Motor neuron (in vitro differentiated cells): ENCODE results near the gene KLHDC4. TPM values are rescaled to one million over a fixed set of nuclear protein-coding genes. Genes with fewer than 3 reads are reported as not detected.
"Not testable (repeated sequence)": the region's sequence is repeated elsewhere in the genome, so short reads cannot be mapped to it uniquely, and the experiment has no call there.

Experiments
- ATAC-seq, 8 experiments: fragments of 200-7000 bp; cut with Tn5 transposase; replicated peaks in 6 of 8; 2 replicates each; pipeline ENCODE4 v1.8.0; 2021; ENCODE audit warnings: mild to moderate bottlenecking in 8 of 8, moderate library complexity in 8 of 8
- H3K27ac ChIP-seq, 2 donors: fragments of 250-450 bp; sonication (Bioruptor Pico); 2 replicates each; pipeline ENCODE4 v1.9.0; 2021; ENCODE audit warnings: antibody characterized with exemption in 2 of 2, mild to moderate bottlenecking in 2 of 2, moderate library complexity in 1 of 2
- H3K4me1 ChIP-seq, 2 donors: fragments of 250-450 bp; sonication (Bioruptor Pico); replicated peaks in 1 of 2; 2 replicates each; pipeline ENCODE4 v1.6.1; 2021; ENCODE audit warnings: antibody characterized with exemption in 2 of 2, mild to moderate bottlenecking in 2 of 2, moderate library complexity in 1 of 2
- H3K4me3 ChIP-seq, 5 donors: fragments of 250-450 bp; sonication (Bioruptor Pico); 2 replicates each; pipeline ENCODE4 v1.9.0; 2021; ENCODE audit warnings: antibody characterized with exemption in 5 of 5, mild to moderate bottlenecking in 5 of 5, moderate library complexity in 4 of 5
- WGBS, 10 experiments: fragments of 450-650 bp; shearing (Covaris generic); methylation state at CpG; one replicate each; pipeline ENCODE4 v1.0.0; 2022; 5-methylcytosine and 5-hydroxymethylcytosine counted together
- in situ Hi-C, 9 experiments: fragments of 400-800 bp; cut with MboI; loops; one replicate each; pipeline ENCODE4 v1.15.0; 2021; ENCODE audit warnings: low sequenced_read_pairs in 9 of 9, low pct_unique_long_range_greater_than_20kb in 2 of 9; ENCODE audit not compliant: unreplicated experiment in 9 of 9
- total RNA-seq, 8 experiments: library from RNA; unstranded; fragments of 300-600 nt; gene quantifications; 2 replicates each; pipeline versions ENCODE4 v1.2.3 to v1.2.4, GENCODE V29; 2022

Gene KLHDC4
- total RNA-seq = 10 to 100 TPM; 18.1 to 49.7 (median 22.4) TPM

GRCh38 chr16:87765776-87766484, at the start of gene KLHDC4:
KLHDC4 (minus strand) TSS chr16:87765986; CDS start chr16:87765890, 96 bp downstream.
- in situ Hi-C loops = loop anchor here in 3 of 9 experiments (25.0 kb wide), 1 partner anchor 179 kb away; no protein-coding TSS in a partner anchor
- Histone ChIP-seq H3K4me1 (peaks cover 6 to 7% of the 10 kb centered on the region in 2 donors), H3K4me3 (peak within 1 kb of the TSS; percentile 78 to 96 (median 82)), H3K27ac (peak within 1 kb of the TSS; percentile 77 to 81)
- 0 to 2% (median 0%) methylated on average over 3 to 26 of the region's 60 CpGs; no CpG with 5 or more reads in 4 of the 10 experiments for WGBS, 10 experiments
- ATAC-seq = peak; percentile 87 to 94 (median 92)

DNA sequence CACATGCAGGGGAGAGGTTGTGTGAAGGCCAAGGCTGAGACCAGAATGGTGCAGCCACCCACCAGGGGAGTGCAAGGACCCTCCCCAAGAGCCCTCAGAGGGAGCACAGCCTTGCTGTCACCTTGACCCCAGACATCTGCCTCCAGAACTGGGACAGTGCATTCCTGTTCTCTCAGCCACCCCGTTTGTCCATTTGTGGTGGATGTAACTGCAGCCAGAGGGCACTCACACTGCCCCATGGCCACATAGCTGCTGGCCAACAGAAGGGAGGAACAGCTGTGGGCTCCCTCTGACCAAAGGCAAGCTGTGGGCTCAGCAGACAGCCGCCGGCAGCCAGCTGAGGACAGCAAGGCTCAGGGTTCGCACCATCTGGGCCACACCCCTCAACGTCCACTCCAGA, 49.8 kb upstream of the KLHDC4 start:
- 29 to 89% (median 66%) methylated on average over 1 to 5 of the region's 5 CpGs; no CpG with 5 or more reads in 6 of the 10 experiments for WGBS, 10 experiments
- Histone ChIP-seq H3K4me3 (no peak overlapping the region), H3K27ac (no peak overlapping the region), H3K4me1 (peaks cover 16 to 19% of the 10 kb centered on the region in 2 donors)
- in situ Hi-C loops = no loop called here
- ATAC-seq = peak in 3 of 8 experiments; percentile 7 to 24 (median 10)

- H3K4me3 ChIP-seq = no peak overlapping the region
- in situ Hi-C loops = no loop called here
- ATAC-seq = peak in 5 of 8 experiments; percentile 46 to 81 (median 71)
- peak overlapping the region in 1 of 2 donors; percentile 53 for H3K27ac ChIP-seq
- 10 to 100% (median 60%) methylated on average over 1 to 5 of the region's 10 CpGs; no CpG with 5 or more reads in 4 of the 10 experiments for WGBS, 10 experiments
- peaks cover 14 to 15% of the 10 kb centered on the region in 2 donors for H3K4me1 ChIP-seq
Observed at GRCh38 chr16:87812200-87812656, 46.4 kb upstream of the KLHDC4 start.

- H3K4me3 ChIP-seq, in situ Hi-C loops, H3K27ac ChIP-seq, ATAC-seq: not testable (repeated sequence)
- peaks cover 21 to 22% of the 10 kb centered on the region in 2 donors for H3K4me1 ChIP-seq
- WGBS, 10 experiments = 20 to 100% methylated on average over 1 of the region's 1 CpG; no CpG with 5 or more reads in 8 of the 10 experiments
Observed at GRCh38 chr16:87811454-87811853, 45.7 kb upstream of the KLHDC4 start.

DNA sequence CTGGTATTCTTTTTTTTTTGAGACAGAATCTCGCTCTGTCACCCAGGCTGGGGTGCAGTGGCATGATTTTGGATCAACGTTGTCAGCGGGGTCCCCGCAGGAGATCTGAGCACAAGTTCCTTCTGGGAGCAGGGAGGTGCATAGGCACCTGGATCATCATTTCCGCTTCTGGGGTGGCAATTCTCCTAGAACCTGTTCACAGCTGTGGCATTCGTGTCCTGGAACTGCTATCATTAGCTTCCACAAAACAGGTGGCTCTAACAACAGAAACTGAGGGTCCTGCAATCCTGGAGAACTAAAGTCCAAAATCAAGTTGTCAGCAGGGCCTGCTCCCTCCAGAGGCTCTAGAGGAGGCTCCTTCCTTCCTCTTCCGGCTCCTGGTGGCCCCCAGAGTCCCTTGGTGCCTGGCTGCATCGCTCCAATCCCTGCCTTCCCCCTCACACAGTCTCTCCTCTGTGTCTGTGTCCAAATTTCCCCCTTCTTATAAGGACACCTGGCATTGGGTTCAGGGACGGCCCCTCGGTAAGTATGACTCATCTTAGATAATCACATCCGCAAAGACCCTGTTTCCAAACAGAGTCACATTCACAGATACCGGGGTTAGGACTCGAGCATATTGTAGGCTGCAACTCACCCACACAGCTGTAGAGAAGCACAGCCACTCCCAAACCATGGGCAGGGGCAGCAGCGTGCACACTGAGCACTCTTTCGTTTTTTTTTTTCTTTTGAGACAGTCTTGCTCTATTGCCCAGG, 43.5 kb upstream of the KLHDC4 start:
- peaks cover 33 to 34% of the 10 kb centered on the region in 2 donors for H3K4me1 ChIP-seq
- H3K27ac ChIP-seq = no peak overlapping the region
- no peak for ATAC-seq
- 0 to 93% (median 79%) methylated on average over 1 to 11 of the region's 15 CpGs; no CpG with 5 or more reads in 2 of the 10 experiments for WGBS, 10 experiments
- in situ Hi-C loops = no loop called here
- H3K4me3 ChIP-seq = no peak overlapping the region

- Histone ChIP-seq H3K27ac (peak overlapping the region in 1 of 2 donors; percentile 98), H3K4me1 (peaks cover 33 to 34% of the 10 kb centered on the region in 2 donors), H3K4me3 (no peak overlapping the region)
- in situ Hi-C loops = no loop called here
- WGBS, 10 experiments = 72 to 100% (median 90%) methylated on average over 2 to 5 of the region's 6 CpGs; no CpG with 5 or more reads in 4 of the 10 experiments
- no peak for ATAC-seq
Observed at GRCh38 chr16:87808108-87808507, 42.3 kb upstream of the KLHDC4 start.

DNA sequence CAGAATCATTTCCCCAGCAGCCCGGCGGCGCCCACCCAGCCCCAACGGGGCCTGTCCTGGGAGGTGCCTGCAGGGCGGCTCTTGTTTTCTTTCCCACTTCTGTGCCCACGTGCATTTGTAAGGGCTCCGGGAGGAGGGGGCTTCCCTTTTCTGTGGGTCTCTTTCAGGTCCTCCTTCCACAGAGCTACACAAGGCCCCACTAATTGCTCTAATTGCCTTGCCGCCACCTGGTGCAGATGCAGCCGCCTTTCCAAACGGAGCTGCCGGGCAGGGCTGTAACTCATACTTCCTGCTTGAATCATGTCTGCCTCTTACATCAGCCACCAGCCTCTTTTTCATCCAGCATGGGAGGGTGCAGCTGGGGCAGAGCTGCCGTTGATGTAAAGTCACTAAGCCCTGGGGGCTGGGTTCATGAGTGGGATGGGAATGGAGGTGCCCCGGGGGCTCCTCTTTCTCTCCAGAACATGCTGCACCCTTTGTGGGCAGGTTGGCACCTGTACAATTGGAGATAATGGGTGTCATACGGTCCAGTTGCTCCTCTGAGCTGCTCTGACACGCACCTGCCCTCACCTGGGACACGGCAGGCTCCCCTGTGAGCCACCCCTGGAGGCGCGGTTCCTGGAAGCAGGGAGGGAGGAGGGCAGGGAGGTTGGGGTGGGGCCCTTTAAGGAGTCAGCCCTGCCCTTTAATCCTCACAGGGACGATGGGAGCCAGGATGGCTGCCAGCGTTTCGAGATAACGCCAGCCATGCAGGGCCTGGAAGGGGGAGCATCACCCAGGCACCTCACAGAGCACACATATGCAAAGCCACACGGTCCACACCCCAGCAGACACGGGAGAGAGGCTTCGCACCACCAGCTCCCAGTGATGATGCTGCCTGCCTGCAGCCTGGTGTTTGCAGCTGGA, 41.1 kb upstream of the KLHDC4 start:
- ATAC-seq = peak; percentile 90 to 95 (median 92)
- in situ Hi-C loops = no loop called here
- peak overlapping the region in 1 of 5 donors; percentile 5 for H3K4me3 ChIP-seq
- H3K4me1 ChIP-seq = peaks cover 26 to 30% of the 10 kb centered on the region in 2 donors
- WGBS, 10 experiments = 0 to 60% (median 14%) methylated on average over 1 to 10 of the region's 25 CpGs; no CpG with 5 or more reads in 2 of the 10 experiments
- H3K27ac ChIP-seq = peak overlapping the region; percentile 98

DNA sequence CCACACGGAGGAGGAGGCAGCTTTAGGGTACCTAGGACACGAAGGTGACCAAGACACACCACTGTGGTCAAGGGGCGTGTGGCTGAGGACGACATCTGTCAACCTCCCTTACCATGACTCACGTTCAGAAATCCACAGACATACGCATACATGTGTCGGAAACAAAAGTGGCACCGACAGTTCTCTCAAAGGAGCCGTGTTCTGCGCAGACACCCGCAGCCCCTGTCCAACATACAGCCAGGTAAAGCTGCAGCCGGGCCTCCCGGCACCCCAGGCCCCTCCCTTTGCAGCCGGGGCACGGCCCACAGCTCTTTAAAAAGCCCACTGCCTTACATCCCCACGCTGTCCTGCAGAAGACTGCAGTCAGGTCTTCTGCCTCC, 40.5 kb upstream of the KLHDC4 start:
- H3K27ac ChIP-seq = peak overlapping the region; percentile 98

DNA sequence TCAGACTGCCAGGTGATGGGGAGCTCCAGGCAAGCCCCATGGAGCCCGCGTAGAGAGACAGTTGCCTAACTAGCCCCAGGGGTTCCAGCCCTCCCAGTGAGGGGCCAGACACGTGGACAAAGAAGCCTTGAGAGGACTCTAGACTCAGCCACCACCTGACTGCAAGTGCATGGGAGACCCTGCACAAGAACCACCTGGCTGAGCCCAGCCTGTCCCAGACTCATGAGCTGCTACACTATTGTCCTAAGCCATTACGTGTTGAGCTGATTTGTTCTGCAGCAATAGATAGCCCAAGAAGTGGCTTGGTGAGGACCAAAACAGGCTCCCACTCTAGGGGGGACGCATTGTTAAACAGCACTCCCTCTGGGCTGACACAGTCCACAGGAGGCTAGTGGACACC, 37.6 kb upstream of the KLHDC4 start:
- Histone ChIP-seq H3K27ac (no peak overlapping the region), H3K4me1 (peaks cover 24 to 25% of the 10 kb centered on the region in 2 donors), H3K4me3 (no peak overlapping the region)
- in situ Hi-C loops = no loop called here
- no peak for ATAC-seq
- WGBS, 10 experiments = 71 to 83% methylated on average over 1 to 3 of the region's 5 CpGs; no CpG with 5 or more reads in 8 of the 10 experiments

More for the DNA sequence above, 40.5 kb upstream of the KLHDC4 start:
- in situ Hi-C loops = no loop called here
- ATAC-seq = peak; percentile 6 to 36 (median 20)
- Histone ChIP-seq H3K4me1 (peaks cover 24 to 25% of the 10 kb centered on the region in 2 donors), H3K4me3 (peak overlapping the region in 1 of 5 donors; percentile 5)
- 3 to 19% methylated on average over 4 to 8 of the region's 16 CpGs; no CpG with 5 or more reads in 8 of the 10 experiments for WGBS, 10 experiments

DNA sequence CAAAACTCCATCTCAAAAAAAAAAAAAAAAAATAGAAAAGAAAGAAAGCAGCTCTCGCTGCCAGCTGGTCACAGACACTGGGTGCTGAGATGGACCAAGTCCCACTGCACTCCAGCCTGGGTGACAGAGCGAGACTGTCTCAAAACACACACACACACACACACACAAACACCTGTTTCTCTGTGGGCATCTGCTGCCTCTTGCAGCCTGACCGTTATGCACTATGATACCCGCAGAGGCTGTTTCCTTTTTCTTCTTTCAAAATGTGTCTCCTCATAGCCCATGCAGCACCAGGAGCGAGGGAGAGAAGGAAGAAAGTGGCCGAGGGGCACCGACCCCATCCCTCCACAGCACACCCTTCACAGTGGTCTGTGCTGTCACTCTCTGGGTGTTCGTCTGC, 36.9 kb upstream of the KLHDC4 start:
- WGBS, 10 experiments = 33 to 100% (median 82%) methylated on average over 1 to 3 of the region's 8 CpGs; no CpG with 5 or more reads in 4 of the 10 experiments
- no peak overlapping the region for H3K27ac ChIP-seq
- ATAC-seq = no peak
- H3K4me3 ChIP-seq = no peak overlapping the region
- H3K4me1 ChIP-seq = peaks cover 24% of the 10 kb centered on the region in 2 donors
- in situ Hi-C loops = no loop called here

DNA sequence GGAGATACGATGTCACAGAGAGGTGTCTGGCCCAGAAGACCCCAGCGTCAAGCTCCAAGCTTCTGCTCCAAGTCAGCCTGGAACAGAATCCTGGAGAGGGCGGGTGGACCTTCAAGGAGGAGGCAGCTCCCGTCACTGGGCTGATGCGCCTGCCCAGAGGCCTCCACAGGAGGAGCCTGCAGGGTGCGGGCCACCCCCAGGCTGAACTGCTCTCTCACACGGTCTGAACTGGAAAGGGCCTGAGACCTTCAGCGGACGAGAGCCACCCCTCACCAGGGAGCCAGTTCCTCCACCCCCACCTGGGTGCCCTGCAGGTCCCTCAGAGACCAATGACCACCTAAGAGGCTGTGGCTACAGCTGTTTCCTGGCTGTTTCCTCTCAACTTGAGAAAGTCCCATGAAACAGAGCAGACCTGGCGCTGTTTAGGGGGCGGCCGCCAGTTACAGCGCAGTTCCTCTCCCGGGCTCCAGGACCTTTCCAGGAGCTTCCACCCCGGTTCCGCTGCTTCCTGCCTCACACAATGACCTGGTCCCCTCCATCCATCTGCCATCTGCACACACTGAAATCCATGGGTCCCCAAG, 36.0 kb upstream of the KLHDC4 start:
- in situ Hi-C loops = no loop called here
- Histone ChIP-seq H3K27ac (no peak overlapping the region), H3K4me1 (peaks cover 15% of the 10 kb centered on the region in 2 donors), H3K4me3 (no peak overlapping the region)
- 80 to 100% (median 89%) methylated on average over 2 to 7 of the region's 16 CpGs; no CpG with 5 or more reads in 5 of the 10 experiments for WGBS, 10 experiments
- peak in 3 of 8 experiments; percentile 26 to 55 (median 38) for ATAC-seq

GRCh38 chr16:87800497-87800896, 34.7 kb upstream of the KLHDC4 start:
- Histone ChIP-seq H3K27ac (no peak overlapping the region), H3K4me3 (no peak overlapping the region), H3K4me1 (peaks cover 2 to 3% of the 10 kb centered on the region in 2 donors)
- 40 to 100% (median 75%) methylated on average over 1 to 6 of the region's 6 CpGs; no CpG with 5 or more reads in 2 of the 10 experiments for WGBS, 10 experiments
- in situ Hi-C loops = no loop called here
- ATAC-seq = no peak
